Measurements from ENCODE around the gene CHGA.

CHGA gene

DNA sequence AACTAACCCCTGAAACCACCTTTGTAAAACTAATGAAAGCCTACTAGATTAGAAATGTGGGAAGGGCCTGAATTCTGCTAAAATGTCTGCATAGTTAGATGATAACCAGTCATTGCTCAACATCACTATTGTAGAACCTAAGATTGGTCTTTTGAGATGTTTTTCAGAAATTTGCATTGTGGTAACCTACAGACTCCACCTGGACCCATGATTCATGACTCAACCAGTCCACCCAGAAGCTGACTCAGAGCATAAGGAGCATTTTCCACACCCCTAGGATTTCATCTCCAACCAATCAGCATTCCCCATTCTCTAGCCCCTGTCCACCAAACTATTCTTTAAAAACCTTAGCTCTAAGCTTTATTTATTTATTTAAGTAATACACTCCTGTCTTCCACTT is 30.4 kb upstream of the CHGA start:
- no peak for DNase-seq (ENCODE audit: extremely low spot score)
- ChIA-PET CTCF (no interaction called here), POLR2A (no interaction called here)
- TF ChIP-seq, protein P1, sequence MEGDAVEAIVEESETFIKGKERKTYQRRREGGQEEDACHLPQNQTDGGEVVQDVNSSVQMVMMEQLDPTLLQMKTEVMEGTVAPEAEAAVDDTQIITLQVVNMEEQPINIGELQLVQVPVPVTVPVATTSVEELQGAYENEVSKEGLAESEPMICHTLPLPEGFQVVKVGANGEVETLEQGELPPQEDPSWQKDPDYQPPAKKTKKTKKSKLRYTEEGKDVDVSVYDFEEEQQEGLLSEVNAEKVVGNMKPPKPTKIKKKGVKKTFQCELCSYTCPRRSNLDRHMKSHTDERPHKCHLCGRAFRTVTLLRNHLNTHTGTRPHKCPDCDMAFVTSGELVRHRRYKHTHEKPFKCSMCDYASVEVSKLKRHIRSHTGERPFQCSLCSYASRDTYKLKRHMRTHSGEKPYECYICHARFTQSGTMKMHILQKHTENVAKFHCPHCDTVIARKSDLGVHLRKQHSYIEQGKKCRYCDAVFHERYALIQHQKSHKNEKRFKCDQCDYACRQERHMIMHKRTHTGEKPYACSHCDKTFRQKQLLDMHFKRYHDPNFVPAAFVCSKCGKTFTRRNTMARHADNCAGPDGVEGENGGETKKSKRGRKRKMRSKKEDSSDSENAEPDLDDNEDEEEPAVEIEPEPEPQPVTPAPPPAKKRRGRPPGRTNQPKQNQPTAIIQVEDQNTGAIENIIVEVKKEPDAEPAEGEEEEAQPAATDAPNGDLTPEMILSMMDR (IDR thresholded peaks at IDR 0.05; ENCODE audit: control extremely low read depth, extremely low read depth, low read depth, missing control alignments), result no peak

DNA sequence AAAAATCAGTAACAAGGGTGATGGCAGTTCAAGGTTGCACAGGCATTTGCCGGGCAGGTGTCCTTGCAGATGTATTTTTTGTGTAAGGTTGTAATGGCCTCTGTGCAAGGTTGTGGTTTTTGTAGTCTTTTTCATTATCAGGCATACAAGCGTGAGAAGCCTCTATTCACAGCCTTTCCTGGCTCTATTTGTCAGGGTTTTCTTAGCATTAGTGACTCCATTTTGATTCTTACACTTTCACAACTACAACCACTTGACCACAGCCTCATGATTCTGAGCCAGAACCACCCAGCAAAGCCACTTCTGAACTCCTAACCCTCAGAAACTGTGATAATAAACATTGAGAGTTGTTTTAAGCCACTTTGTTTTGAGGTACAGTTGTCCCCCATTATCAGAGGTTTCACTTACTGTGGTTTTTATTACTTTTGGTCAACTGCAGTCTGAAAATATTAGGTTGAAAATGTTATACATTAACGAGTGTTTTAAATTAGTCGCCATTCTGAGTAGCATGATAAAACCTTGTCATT is 27.5 kb upstream of the CHGA start:
- DNase-seq (ENCODE audit: extremely low spot score), result no peak
- ChIA-PET POLR2A (no interaction called here), CTCF (no interaction called here)
- TF ChIP-seq, protein P1 (IDR thresholded peaks at IDR 0.05; ENCODE audit: control extremely low read depth, extremely low read depth, low read depth, missing control alignments), result no peak

DNA sequence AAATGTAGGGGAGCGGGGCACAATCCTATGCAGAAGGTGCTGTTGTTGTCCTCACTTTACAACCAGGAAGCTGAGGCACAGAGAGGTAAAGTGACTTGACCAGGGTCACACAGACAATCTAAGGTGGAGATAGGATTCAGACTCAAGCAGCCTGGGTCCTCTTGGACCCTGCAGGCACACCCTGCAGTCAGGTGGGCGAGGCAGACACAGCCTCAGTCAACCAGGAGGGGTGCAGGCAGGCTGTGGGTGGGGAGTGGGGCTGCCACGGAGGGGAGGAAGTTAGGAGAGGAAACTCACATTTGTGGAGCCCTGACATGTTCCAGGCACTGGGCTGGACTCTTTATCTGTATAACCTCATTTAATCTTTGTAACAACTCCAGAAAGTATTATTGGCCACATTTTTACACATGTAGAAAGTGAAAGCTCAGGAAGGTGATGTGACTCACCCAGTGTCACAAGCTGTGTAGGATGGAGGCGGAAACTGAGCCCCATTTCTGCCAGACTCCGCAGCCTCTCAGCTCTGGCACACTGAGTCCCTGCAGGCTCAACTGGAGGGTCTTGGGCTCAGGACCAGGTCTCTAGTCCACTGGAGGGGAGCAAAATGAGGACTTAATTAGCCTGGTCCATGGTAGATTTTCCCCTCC is 24.9 kb upstream of the CHGA start:
- TF ChIP-seq, protein P1 (IDR thresholded peaks at IDR 0.05; ENCODE audit: control extremely low read depth, extremely low read depth, low read depth, missing control alignments), result no peak
- no peak for DNase-seq (ENCODE audit: extremely low spot score)
- CTCF ChIA-PET, result interaction anchor here (1.6 kb wide), 1 partner anchor 19 kb away, joined by 3 read pairs; no protein-coding TSS in a partner anchor
- POLR2A ChIA-PET, result no interaction called here

DNA sequence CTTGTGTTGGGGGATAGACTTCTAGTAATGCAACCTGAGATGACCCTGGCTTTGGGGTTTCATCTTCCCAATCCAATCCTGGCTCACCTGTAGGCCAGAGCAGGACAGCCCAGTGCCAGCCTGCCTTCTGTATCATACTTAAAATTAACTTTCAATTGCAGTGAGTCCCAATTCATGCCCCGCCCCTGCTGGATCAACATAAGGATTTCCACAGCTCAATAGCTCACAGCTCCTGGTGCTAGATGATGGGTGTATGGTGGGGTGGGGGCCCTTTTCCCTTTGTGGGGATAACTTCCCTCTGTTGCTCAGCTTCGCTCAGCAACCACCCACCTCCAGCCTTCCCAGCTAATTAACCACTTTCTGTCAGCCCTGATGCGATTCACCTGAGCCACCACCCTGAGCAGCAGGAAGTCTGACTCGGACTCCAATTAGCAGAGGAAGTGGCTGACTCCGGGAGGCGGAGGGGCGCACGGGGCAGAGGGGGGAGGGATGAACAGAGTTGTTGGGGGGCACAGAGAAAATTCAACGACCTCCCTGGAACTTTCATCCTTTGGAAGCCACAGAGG is 24.3 kb upstream of the CHGA start:
- POLR2A ChIA-PET, result no interaction called here
- DNase-seq (ENCODE audit: extremely low spot score), result no peak
- TF ChIP-seq, protein P1 (IDR thresholded peaks at IDR 0.05; ENCODE audit: control extremely low read depth, extremely low read depth, low read depth, missing control alignments), result no peak
- CTCF ChIA-PET, result interaction anchor here (1.6 kb wide), 1 partner anchor 19 kb away, joined by 3 read pairs; no protein-coding TSS in a partner anchor

DNA sequence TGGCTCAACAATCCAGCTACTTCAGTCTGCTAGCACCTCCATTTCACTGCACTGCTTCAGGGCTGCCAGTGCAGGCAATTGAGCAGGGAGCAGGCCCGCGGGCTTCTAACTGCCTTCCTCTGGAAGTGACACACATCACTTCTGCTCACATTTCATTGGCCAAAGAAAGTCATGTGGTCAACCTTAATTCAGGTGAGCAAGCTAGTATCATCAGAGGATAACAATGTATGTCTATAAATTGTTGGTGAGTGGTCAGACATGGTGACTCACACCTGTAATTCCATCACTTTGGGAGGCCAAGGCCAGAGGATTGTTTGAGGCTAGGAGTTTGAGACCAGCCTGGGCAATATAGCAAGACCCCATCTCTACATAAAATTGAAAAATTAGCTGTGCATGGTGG is 22.3 kb upstream of the CHGA start:
- TF ChIP-seq, protein P1 (IDR thresholded peaks at IDR 0.05; ENCODE audit: control extremely low read depth, extremely low read depth, low read depth, missing control alignments), result no peak
- CTCF ChIA-PET, result interaction anchor here (1.3 kb wide), 1 partner anchor 32 kb away, joined by 3 read pairs; no protein-coding TSS in a partner anchor
- POLR2A ChIA-PET, result no interaction called here
- DNase-seq (ENCODE audit: extremely low spot score), result no peak

DNA sequence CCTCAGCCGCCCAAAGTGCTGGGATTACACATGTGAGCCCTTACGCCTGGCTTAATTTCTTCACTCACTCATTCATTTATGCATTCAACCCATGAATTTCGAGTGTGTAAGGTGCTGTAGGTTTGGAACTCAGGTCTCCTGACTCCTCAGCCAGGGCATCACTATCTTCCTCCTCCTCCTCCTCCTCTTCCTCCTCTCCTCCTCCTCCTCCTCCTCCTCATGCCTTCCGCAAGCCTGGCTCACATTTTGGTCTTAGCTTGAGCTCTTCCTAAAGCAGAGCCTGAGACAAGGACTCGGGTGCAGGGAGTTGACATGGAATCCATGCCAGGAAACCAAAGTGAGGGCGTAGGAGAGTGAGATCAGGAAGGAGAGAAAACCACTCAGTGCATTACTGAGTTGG is 20.8 kb upstream of the CHGA start:
- DNase-seq (ENCODE audit: extremely low spot score), result no peak
- TF ChIP-seq, protein P1 (IDR thresholded peaks at IDR 0.05; ENCODE audit: control extremely low read depth, extremely low read depth, low read depth, missing control alignments), result no peak
- ChIA-PET CTCF (no interaction called here), POLR2A (no interaction called here)

All from GM10248 (cell line).